Measurements from ENCODE around the gene CEP78.

GRCh38 chr9:78307360-78307759 lies 71.5 kb downstream of the CEP78 start:
- no peak for TF ChIP-seq CTCF (IDR thresholded peaks at IDR 0.05)
- TF ChIP-seq POLR2A (IDR thresholded peaks at IDR 0.05): no peak
- TF ChIP-seq EP300 (IDR thresholded peaks at IDR 0.05): no peak
- TF ChIP-seq POLR2AphosphoS5 (IDR thresholded peaks at IDR 0.05): peak in 2 of 4 donors; percentile 25 to 31
